HCT116 (cell line): ENCODE measurements around the gene LACRT.

Experiments
- MAX ChIP-seq: IDR thresholded peaks from 2 replicates; pipeline ENCODE4 v1.6.1; 2012
- POLR2A ChIP-seq: IDR thresholded peaks from 2 replicates; pipeline ENCODE4 v1.7.0; 2011; ENCODE audit warnings: borderline replicate concordance; ENCODE audit not compliant: insufficient read depth, insufficient read length; ENCODE audit errors: extremely low read depth
- REST ChIP-seq: IDR thresholded peaks from 2 replicates; pipeline ENCODE4 v1.6.1; 2012; ENCODE audit warnings: low read depth

GRCh38 chr12:54588890-54589267 lies 45.8 kb downstream of the LACRT start:
- TF ChIP-seq POLR2A (no peak), MAX (no peak), REST (no peak)
